GM21526 (cell line): ENCODE measurements around the gene CRADD.
"Not testable (repeated sequence)": the region's sequence is repeated elsewhere in the genome, so short reads cannot be mapped to it uniquely, and the experiment has no call there.

Experiments used
- ATAC-seq: cut with Tn5 transposase; IDR thresholded peaks from one replicate; pipeline ENCODE4 v1.9.1; 2021; ENCODE audit warnings: moderate library complexity; ENCODE audit not compliant: unreplicated experiment, low FRiP score

The CRADD gene

DNA sequence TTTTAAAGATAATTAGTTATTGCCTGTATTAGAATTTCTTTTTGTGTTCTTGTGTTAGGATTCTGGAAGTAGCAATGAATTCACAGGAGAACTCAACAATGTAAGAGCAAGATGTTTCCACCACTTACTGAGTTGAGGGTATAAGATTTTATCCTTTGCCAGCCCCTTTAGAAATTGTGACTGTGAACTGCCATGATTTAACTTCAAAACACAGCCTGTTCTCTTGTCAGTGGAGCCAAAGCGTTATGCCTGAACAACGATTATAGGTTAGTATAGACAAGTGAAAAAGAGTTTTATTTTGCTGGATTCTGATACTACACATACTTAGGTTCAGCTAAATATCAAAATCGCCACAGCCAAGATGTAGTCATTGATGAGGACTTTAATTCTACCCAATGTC, 101.6 kb downstream of the CRADD start:
- ATAC-seq, result no peak

DNA sequence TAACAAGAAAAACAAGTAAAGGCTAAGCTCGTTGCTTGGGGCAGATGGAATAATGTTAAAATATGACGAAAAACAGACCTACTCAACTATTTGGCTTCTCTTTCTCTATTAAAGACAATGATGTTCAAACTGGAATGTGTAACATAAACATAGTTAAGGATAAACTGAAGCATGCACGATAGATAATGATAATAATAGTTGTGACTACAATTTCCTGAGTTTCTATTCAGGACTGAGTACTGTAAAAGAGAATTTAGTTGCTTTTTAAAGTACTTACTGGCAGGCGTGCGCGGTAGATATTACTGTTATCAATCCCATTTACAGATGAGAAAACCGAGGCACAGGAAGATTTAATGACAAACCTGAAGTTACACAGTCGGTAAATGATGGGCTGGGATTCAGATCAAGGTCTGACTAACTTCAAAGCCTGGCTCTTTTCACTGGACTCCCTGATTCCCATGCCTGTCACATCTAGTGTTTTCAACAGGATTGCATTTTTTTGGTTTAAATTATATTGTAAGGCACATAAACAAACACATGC, 103.0 kb downstream of the CRADD start:
- ATAC-seq, result no peak

DNA sequence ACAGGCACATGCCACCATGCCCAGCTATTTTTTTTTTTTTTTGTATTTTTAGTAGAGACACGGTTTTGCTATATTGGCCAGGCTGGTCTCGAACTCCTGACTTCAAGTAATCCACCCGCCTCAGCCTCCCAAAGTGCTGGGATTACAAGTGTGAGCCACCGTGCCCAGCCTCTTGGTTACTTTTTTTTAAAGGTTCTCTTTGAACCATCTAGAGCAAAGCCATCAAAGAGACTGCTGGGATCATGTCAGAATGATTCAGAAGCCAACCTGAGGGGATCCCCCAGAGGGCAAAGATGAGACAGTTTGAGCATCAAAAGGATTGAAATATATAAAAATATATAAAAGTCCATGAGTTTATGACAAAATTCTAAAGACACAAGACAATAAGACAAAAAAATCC, 103.7 kb downstream of the CRADD start:
- not testable (repeated sequence) for ATAC-seq

DNA sequence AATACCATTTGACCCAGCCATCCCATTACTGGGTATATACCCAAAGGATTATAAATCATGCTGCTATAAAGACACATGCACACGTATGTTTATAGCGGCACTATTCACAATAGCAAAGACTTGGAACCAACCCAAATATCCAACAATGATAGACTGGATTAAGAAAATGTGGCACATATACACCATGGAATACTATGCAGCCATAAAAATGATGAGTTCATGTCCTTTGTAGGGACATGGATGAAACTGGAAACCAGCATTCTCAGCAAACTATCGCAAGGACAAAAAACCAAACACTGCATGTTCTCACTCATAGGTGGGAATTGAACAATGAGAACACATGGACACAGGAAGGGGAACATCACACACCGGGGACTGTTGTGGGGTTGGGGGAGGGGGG, 104.8 kb downstream of the CRADD start:
- not testable (repeated sequence) for ATAC-seq

DNA sequence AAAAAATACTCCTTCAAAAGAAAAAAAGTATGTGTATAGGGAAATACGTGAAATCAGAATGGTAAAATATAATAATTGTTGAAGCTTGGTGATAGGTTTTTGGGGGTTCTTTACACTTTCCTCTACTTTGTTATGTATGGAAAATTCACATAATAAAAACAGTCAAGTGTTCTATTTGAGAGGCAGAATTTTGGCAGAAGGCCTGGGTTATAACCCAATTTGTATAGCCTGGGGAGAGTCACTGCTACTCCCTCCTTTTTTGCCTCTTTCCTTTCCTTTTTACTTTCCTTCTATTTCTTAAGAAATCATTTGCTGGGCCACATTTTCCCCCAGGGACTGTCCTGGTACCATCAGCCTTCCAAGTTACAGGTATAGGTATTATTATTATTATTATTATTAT, 105.7 kb downstream of the CRADD start:
- no peak for ATAC-seq

DNA sequence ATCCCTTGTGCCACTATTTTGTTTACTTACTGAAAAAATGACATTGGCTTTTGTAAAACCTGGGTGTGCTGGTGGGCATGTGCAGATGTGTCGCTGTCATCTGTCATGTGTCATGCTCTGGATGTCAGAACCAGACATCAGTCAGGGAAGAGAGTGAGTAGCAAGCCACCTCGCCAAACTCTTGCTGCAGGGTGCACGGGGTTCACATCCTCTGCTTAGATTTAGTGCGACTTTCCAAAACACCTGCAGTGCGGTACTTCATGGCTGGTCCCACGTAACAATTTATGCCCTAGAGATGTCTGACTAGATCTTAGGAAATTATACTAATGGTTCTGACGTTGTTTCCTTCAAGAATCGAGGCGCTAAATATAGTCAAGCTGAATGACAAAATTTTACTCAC, 106.7 kb downstream of the CRADD start:
- ATAC-seq, result no peak

DNA sequence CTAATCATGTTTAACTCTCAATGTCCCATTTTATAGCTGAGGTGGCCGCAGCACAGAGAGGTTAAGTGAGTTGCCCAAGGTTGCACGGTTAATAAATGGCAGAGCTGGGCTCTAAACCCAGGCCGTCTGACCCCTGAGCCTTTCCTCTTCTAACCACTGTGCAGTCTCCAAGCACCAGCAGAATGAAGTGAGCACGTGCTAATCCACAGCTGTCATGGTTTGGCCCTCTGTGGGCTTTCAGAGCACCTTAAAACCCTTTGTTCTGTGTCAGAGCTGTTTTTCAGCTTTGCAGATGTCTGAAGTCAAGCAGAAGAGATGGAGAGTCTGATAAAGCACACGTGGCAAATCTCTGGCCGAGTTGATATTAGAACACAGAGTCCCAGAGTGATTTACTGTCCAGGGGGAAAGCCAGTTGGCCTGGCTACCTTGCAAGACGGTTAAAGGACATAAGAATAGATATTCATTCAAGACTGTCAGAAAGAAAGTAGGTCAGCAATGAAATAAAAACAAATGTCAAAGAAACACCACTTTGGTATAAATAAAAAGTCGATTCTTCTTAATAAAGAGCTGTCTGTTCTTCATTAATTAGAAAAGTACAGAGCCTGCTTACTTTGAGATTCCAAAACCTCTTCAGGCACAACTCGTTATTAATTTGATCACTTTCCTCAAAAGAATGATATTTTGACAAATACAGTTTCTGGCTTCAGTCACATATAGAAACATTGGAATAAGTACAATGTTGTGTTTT, 107.3 kb downstream of the CRADD start:
- no peak for ATAC-seq

DNA sequence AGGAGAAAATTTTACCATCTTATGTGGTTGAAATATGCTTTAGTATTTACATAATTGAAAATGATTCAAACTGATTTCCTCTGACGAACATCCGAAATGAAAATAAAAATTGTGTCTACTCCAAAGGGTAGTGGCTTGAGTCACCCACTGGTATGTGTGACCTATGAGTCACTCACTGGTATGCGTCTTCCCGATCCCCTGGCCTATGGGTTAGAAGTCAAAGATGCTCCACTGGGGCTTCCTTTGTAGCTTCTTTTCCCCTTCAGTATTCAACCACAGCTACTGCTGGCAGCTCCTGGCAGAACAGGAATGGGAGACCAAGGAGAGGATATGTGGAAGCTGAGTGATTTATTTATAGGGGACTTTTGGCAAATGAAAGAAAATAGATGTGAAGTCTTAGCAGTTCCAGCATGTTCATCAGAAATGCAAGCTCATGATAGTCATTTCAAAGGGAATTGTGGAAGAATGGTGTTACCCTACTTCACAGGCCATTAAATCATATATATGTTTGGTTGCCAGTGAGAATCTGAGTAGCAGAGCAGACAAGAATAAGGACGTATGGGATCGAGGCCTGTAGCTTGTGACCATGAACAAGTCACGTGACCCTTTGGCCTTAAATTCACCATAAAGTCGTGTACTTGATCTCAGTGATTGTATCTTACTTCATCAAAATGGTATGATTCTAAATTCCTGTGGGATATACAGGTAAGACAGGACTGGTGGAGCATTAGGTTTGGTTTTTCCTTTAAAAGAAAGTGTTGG, 108.3 kb downstream of the CRADD start:
- ATAC-seq, result no peak

DNA sequence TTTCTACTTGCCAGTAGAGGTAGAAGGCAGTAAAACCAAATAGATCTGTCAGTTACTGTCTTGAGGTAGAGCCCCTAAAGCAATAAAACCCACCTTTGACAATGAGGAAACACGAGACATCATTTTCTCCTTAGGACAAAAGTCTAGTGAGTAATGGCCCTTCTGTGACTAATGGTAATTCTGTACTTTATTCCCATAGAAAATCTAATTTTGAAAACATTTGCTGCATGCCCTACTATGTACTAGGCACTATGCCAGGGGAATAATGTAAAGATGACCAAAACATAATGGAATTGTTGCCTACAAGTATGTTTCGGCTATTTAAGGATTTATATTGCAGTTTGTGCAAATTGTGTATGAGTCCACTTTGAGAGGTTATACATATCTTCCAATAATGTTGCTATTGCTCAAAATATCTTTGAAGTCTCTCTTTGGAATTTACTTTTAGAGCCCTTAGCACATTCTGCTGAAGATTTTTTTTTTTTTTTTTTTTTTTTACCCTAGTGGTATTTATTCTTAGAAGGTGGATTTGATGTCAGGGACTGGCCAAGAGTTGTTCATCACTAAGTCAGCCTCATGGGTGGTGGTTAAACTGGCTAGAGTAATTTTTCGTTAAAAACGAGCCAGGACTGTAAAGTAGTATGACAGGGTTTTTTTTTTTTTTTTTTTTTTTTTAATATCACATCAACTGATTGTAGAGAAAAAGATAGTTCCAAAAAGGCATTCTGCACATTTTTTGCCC, 109.7 kb downstream of the CRADD start:
- no peak for ATAC-seq

DNA sequence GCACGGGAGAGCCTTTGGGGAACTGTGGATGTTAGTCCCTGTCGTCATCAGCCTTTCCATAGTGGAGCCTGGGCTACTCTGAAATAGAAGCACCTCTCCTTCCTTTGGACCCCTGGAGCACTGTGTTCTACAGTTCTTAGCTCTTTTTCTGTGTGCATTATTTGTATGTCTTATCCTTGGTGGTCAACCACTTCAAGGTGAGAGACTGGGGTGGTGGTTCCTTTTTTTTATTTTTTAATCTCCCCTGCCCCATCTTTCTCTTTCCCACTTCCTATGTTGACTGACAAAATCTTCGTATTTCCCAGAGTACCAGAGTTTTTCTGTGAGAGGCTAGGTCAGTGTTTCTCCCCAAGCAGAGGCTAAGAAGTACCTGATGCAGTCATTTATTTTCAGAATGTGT, 111.7 kb downstream of the CRADD start:
- no peak for ATAC-seq

DNA sequence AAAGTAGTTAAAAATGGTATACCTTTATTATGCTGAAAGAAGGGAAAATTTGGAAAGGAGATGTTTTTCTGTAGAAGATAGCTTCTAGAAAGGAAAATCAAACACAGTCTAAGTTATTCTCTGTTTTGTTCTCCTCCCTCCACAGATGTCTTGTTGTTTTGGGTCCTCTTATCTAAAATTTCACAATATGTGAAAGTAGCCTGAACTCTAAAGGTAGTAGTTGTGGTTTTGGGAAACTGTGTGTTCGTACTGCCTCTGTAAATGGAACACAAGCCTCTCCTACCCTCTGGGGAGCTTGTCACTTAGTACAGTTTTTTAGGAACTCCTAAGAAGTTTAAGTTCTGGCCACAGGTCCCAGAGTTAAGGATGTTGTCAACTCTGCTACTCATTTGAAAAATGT, 112.6 kb downstream of the CRADD start:
- ATAC-seq, result no peak

DNA sequence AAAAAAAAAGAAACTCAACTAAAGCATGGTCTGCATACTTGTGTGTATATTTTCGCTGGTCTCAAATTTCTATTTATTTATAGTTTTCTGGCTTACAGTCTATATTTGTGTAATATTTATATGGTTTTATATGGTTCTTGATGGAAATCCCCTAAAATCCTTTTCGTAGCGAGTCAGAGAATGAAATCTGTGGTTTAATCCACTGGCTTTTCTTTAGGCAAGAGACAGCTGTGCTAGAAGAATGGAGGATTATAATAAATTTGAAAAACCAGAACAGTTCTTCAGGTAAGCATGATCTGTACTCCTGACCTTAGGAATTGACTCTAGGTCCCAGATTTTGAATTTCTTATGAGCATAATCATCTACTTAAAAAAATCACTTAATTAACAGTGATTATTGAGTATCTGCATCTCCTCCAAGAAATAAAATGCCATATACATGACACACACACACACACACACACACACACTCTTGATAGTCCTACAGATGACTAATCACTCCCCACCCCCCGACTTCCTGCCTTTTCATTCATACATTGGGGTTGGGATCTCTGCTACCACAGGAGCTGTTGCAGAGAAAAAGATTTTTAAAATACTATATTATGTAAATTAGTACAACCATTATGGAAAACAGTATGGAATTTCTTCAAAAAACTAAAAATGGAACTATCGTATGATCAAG, 113.4 kb downstream of the CRADD start:
- ATAC-seq, result no peak

DNA sequence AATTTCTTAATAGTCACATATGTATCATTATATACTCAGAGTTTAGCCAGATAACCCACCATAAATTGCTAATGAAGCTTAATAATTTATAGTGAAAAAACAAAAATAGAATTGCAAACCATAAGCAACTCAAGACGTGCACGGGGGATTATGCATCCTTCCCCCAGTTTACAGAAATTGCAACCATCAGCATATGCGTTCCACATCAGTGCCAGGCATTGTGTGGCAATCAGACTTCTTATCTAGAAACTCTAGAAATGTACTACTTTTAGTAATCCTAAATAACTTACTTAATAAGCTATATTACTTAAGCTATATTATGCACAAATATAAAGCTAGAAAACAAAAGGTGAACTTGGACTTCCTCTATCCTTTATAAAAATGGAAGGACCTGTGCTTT, 115.8 kb downstream of the CRADD start:
- ATAC-seq, result no peak

DNA sequence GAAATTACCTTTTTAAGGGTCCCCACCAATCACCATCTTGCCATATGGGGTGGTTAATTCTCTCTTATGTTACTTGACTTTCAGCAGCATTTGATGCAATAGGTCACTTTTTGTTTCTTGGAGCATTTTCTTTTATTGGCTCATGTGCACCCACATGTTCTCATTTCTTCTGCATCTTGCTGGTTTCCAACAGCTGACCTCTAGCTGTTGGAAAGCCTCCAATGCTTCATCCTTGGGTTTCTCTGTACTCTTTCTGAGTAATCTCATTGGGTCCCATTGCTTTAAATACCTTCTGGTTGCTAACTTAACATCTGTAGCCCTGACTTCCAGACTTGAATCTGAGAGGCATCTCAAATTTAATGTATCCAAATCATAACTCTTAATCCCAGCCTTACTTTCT, 116.8 kb downstream of the CRADD start:
- ATAC-seq, result no peak

DNA sequence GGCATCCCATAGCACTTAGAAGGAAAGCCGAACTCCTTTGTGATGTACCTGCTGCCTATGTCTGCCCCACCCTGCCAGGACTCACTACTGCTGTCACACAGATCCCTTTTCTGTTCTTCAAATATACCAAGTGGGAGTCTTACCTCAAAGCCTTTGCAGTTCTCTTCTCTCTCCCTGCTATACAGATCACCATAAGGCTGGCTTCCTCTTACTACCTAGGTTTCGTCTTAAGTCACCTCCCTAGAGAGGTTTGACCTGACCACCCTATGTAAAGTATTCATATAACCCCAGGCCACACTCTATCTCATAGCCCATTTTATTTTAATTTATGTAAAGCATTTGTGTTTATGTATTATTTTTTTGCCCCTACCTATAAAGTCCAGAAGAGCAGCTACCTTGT, 117.6 kb downstream of the CRADD start:
- ATAC-seq, result no peak

DNA sequence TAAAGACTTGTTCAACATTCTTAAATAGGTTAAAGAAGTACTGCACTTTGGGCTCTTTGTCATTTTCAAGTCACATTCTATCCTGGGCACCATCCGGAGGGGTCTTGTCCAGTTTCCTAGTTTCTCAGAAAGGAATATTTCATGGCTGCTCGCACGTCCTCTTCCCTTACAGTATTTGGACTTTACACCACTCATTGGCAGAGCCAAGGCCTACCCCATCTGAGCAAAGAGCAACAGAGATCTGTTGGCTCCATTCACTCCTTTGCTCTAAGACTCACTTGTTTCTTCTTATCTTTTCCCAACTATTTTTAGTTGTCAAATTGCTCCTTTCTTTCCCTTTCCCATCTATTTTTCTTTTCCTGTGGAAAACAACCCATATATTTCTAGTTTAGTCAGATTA, 118.2 kb downstream of the CRADD start:
- ATAC-seq, result no peak

DNA sequence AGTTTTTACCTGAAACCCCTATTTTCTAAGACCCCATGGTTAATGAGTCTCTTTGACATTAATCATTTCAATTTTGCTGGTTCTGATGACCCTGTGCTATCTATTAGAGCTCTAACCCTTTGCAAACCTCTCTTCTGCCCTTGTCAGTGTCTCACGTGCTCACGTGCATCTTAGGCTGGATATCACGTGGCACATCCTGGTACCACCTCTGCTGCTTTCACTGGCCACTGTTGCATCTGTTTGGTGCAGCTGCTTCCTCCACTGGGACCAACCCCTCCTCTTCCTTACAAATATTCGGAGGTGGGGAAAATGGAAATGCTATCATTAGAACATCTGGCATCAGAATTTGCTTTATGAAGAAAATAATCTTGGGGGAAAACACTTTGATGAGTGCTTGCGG, 119.6 kb downstream of the CRADD start:
- ATAC-seq, result no peak

DNA sequence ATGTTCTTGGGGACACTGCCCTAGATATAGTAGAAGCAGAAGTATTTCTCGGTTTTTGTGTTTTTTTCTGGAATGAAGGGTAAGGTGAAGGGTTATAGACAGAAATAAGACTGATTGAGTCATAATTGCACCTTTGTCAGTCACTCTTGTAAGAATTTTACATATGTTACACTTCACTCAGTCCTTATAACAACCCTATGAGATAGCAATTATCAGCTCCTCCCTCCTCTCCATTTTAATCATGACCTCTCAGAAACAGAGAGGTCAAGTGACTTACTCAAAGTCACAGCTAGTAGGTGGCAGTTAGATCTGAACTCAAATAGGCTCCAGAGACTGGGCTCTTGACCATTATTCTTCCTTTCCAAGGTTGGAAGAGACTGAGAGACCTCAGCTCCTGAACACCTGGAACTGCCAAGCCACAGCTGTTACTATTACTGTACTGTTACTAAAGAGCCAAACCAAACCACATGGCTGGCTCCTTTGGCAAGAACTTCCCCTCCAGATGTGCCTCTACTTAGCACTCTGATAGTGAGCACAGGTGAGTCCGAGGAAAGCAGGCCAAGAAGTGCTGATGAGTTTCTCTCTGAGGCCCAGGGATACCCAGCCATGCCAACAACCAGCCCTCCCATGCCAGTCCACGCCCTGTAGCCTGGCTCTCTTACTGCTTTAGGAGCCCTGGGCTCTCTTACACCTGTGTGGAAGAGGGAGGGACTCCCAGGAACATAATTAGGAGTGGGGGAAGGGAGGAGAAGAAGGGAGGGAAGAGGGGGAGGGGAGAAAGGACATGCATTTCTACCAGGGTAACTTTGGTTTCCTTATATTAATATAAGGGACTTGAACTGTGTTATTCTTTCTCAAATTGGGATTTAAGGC, 121.3 kb downstream of the CRADD start:
- ATAC-seq, result no peak

DNA sequence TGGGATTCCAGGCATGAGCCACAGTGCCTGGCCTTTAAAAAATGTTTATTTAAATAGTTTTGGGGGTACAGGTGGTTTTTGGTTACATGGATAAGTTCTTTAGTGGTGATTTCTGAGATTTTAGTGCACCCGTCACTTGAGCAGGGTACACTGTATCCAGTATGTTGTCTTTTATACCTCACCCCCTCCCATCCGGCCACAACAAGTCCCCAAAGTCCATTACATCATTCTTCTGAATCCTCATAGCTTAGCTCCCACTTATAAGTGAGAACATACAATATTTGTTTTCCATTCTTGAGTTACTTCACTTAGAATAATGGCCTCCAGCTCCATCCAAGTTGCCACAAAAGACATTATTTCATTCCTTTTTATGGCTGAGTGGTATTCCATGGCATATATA, 124.5 kb downstream of the CRADD start:
- ATAC-seq, result not testable (repeated sequence)

DNA sequence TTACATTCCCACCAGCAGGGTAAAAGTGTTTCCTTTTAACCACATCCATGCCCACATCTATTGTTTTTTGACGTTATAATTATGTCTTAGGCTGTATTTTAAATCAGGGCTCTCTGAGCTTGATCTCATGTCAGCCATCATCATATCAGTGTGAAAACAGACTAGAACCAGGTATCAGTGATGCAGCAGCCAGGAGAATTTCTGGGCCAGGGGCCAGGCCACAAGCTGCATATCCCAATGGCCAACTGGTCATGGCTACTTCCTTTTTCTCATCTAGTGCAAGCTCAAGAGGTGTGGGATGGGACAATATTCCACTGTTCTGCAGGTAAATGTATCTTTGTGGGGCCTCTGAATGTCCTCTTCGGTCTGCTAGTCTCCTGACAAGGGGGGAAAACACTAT, 125.1 kb downstream of the CRADD start:
- no peak for ATAC-seq
